H1 (cell line): ENCODE measurements around the gene DNAJB13. TPM values are rescaled to one million over a fixed set of nuclear protein-coding genes. Genes with fewer than 3 reads are reported as not detected.

Experiments
- BRCA1 ChIP-seq: IDR thresholded peaks from 2 replicates; pipeline ENCODE4 v1.6.1; 2012; ENCODE audit warnings: low read depth, low read length, improper control_type of control experiment
- SRF ChIP-seq: IDR thresholded peaks from 2 replicates; pipeline ENCODE4 v1.6.1; 2011; ENCODE audit warnings: mild to moderate bottlenecking, low read depth, low read length, moderate library complexity
- polyA plus RNA-seq, 7 experiments: library from polyadenylated mRNA; depleted of rRNA in 3 of 7; stranded (reverse) in 5 of 7; unstranded in 2 of 7; fragments of >200 nt in 5 of 7; fragments of 200-250 nt in 2 of 7; gene quantifications; 1 replicate in 5 of 7; 2 replicates in 1 of 7; 4 replicates in 1 of 7; pipeline versions ENCODE4 v1.2.1 to v1.2.3, GENCODE V29; 2011 to 2013; ENCODE audit warnings: missing spikeins in 2 of 7, mixed read lengths in 2 of 7
- total RNA-seq: library from RNA; stranded (reverse); fragmentation: NEBNext Ultra II Directional; extraction: Animal tissue kit (Norgen Biotek cat#: 25700); gene quantifications from 2 replicates; pipeline ENCODE4 v1.2.1, GENCODE V29; 2021

Gene DNAJB13
- total and polyA plus RNA-seq, 2 of the 8 experiments (the other 6 are each of a cell fraction or from before 2014, with no cell fraction given) = 0.27 TPM; not detected in 1

GRCh38 chr11:73963861-73964260 is 13.0 kb downstream of the DNAJB13 start (continued):
- TF ChIP-seq SRF = no peak
- no peak for TF ChIP-seq BRCA1
